ENCODE data around the gene RANBP1.

RANBP1 gene

GRCh38 chr22:20138417-20138738 lies 22.5 kb downstream of the RANBP1 start:
- no peak for DNase-seq

DNA sequence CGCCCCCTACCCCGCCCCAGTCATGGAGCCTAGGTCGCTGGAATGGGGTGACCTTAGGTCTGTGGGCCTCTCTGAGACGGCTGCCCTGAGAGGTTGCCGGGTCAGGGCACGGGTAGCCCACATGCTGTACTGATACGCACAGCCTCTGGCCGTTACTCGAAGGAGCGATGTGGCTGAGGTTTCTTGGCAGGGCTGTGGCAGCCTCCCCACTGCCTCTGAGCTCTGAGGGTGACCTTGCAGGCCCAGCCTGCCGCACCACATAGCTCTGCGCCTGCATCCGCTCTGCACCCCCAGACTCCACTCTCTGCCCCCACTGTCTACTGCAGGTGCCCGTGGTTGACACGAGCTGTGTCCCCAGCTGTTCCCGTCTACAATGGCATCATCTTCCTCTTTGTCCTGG lies 23.0 kb downstream of the RANBP1 start:
- no peak for DNase-seq

GRCh38 chr22:20139391-20140106 lies 23.6 kb downstream of the RANBP1 start:
- DNase-seq, result no peak

- DNase-seq, result no peak
These were observed 24.2 kb downstream of the RANBP1 start for GRCh38 chr22:20140107-20140445.

- no peak for DNase-seq
These were observed 24.6 kb downstream of the RANBP1 start for GRCh38 chr22:20140521-20140964.

- DNase-seq, result no peak
These were observed 25.5 kb downstream of the RANBP1 start for GRCh38 chr22:20141186-20142077.

DNA sequence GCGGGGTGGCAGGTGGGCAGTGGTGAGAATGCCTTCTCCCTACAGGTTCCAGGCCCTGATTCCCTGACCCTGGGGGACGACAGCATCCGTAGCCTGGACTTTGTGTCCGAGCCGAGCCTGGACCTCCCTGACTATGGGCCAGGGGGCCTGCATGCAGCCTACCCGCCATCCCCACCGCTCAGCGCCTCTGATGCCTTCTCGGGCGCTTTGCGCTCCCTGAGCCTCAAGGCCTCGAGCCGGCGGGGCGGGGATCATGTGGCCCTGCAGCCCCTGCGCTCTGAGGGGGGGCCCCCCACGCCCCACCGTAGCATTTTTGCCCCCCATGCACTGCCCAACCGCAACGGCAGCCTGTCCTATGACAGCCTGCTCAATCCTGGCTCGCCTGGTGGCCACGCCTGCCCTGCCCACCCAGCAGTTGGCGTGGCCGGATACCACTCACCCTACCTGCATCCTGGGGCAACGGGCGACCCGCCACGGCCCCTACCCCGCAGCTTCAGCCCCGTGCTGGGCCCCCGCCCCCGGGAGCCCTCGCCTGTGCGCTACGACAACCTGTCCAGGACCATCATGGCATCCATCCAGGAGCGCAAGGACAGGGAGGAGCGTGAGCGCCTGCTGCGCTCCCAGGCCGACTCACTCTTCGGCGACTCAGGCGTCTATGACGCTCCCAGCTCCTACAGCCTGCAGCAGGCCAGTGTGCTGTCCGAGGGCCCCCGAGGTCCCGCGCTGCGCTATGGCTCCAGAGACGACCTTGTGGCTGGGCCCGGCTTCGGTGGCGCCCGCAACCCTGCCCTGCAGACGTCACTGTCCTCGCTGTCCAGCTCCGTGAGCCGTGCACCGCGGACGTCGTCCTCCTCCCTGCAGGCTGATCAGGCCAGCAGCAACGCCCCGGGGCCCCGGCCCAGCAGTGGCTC lies 27.1 kb downstream of the RANBP1 start:
- DNase-seq, result no peak

GRCh38 chr22:20143883-20144665 lies 28.2 kb downstream of the RANBP1 start:
- no peak for DNase-seq

- DNase-seq, result no peak
These were observed 29.4 kb downstream of the RANBP1 start for GRCh38 chr22:20145206-20145831.

GRCh38 chr22:20145832-20146223 lies 29.9 kb downstream of the RANBP1 start:
- no peak for DNase-seq

DNA sequence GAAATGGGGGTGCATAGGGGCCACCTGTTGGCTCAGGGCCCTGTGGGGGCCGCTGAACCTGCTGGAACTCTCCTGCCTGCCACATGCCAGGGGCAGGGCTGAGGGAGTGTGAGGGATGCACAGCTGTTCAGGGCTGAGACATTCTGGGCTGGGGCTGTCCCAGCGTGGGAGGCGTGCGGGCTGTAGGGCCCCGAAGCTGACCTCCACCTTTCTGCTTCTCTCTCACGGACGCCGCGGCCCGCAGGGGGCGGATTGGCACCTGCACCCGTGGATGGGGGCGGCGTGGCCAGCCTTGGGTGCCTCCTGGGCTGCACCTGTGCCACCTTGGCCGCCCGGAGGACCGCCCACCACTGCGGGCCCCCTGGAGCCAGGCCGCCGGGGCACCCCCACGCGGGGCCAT lies 30.9 kb downstream of the RANBP1 start:
- no peak for DNase-seq

DNA sequence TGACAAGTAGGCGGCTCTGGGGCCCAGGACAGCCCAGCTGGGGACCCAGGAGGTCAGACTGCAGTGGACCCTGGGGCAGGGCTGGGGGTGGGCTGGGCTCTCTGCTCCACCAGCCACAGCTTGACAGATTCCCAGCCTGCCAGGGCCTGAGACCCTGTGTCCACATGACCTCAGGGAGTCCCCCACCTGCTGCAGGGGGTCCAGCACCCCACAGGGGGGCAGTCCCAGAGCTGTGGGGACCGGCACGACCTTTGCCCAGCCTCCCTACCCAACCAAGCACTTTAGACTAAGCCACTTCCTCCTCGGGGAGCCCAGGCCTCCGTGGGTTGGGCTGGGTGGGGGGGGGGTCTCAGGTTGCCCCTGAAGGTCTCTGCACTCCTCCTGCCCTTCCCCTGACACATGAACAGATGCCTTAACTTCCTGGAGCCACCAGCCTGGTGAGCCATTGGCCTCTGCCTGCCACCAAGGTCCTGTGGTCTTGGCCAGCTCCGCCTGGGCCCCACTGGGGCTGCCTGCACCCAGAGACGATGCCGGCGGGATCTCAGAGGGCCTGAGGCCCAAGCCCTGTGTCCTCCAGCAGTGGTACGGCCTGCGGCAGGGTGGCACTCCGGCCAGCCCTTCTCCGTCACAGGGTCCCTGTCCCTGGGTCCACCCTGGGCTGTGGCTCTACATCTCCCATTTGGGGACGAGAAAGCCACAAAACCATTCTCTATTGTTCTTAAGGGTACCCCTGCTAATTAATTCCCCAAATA lies 31.5 kb downstream of the RANBP1 start:
- no peak for DNase-seq

DNA sequence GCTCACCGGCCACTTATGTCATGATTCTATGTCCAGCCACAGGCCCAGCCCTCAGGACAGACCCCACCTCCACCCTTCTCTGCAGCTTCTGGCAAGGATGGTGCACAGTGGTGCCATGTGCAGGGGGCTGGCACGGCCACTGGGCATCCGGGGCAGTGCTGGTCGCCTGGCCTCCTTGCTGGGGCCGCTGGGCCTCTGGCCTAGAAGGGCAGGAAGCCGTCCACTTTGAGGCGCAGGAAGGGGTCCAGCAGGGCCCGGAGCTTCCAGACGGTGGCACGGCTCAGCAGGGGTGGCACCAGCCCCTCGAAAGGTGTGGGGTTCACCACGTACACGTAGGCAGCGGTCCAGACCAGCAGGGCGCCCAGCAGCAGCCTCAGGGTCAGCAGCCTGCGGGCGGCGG lies 32.5 kb downstream of the RANBP1 start:
- DNase-seq, result no peak

- no peak for DNase-seq
These were observed 33.6 kb downstream of the RANBP1 start for GRCh38 chr22:20149257-20150250.

GRCh38 chr22:20150381-20151275 lies 34.7 kb downstream of the RANBP1 start, which contains the start of gene CCDC188:
TSS of gene CCDC188 (minus strand) at chr22:20151055. CDS start at chr22:20150986, 69 bp downstream.
- no peak for DNase-seq

- no peak for DNase-seq
These were observed 35.3 kb downstream of the RANBP1 start for GRCh38 chr22:20151276-20151588.

- DNase-seq, result no peak
These were observed 36.6 kb downstream of the RANBP1 start for GRCh38 chr22:20152464-20152890.

DNA sequence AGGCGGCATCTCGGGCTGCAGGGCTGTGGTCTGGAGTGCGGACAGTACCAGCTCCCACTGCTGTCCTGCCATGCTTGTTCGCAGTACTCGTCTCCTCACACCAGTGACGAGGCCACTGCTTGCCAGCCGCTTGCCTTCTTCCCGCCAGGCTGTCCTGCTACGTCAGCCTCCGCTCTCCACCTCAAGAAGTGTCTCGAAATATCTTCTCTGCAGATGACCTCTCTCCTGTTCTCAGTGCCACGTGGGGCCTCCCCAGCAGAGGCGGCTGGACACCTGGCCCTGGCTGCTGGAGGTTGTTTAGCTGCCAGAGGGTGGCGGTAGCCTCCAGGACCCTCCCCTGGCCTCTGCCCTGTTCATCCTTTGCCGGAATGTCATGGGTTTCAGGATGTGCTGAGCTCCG lies 38.0 kb downstream of the RANBP1 start:
- DNase-seq, result no peak
